Kidney tubule cell (primary cell): Measurements from ENCODE around the gene USP9X.
"Not testable (repeated sequence)": the region's sequence is repeated elsewhere in the genome, so short reads cannot be mapped to it uniquely, and the experiment has no call there.

Source experiments
- DNase-seq: peaks from one replicate; pipeline ENCODE4 v3.0.0-alpha.2; 2018; ENCODE audit warnings: low spot score

USP9X gene

DNA sequence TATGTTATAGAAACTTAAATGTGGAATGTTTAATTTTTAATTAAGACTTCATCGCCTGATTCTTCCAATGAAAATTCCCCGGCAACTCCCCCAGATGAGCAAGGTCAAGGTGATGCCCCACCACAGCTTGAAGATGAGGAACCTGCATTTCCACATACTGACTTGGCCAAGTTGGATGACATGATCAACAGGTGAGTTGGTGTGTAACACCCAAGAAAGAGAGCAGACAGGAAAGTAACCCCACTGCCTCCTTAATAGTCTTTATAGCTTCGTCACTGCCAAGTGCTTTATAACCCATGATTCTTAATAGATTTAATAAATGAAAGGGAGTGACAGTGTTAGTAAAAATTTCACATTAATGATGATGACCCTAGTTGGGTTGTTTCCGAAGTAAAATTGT lies 43.7 kb downstream of the USP9X start:
- DNase-seq: no peak

DNA sequence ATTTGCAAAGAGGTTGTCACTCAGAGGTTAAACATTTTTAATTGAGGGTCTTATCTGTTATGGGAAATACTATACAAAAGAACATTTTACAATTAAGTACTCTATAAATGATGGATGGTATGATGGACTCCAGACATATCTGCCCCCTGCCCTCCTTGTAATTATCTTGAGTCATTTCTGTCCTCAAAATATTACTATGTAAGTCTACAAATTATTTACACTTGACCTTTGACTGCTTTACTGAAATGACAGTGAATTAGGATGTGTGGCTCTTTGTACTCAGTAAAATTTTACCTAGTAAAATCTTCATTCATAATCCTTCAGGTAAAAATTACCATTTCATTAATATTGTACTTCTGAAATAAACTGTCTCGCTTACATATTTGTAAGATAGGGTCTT lies 46.5 kb downstream of the USP9X start:
- DNase-seq: no peak

DNA sequence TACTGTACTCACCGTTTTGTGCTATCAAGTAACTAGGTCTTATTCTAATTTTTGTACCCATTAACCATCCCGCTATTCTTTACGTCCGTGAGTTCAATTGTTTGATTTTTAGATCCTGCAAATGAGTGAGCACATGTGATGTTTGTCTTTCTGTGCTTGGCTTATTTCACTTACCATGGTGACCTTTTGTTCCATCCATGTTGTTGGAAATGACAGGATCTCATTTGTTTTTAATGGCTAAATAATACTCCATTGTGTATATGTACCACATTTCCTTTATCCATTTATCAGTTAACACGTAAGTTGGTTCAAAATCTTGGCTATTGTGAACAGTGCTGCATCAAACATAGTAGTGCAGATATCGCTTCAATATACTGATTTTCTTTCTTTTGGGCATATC lies 48.3 kb downstream of the USP9X start:
- DNase-seq: no peak

DNA sequence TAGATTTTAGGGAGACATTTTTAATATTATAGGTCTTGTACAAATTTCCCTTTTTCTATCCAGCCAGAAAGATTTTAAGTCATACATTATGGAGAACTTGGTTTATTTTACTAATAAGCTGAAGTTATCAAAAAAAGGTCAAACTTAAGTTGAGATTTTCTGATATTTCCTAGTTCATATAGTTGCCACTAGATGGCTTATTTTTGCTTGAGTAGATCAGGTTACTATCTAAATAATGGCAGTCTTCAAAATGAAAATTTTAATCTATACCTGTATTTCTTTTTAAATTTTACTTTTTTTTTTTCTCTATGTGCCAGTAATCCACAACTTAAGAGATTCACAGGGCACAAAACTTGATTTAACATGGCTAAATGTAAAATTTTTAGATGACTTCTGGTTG lies 52.3 kb downstream of the USP9X start:
- DNase-seq: peak; percentile 17

DNA sequence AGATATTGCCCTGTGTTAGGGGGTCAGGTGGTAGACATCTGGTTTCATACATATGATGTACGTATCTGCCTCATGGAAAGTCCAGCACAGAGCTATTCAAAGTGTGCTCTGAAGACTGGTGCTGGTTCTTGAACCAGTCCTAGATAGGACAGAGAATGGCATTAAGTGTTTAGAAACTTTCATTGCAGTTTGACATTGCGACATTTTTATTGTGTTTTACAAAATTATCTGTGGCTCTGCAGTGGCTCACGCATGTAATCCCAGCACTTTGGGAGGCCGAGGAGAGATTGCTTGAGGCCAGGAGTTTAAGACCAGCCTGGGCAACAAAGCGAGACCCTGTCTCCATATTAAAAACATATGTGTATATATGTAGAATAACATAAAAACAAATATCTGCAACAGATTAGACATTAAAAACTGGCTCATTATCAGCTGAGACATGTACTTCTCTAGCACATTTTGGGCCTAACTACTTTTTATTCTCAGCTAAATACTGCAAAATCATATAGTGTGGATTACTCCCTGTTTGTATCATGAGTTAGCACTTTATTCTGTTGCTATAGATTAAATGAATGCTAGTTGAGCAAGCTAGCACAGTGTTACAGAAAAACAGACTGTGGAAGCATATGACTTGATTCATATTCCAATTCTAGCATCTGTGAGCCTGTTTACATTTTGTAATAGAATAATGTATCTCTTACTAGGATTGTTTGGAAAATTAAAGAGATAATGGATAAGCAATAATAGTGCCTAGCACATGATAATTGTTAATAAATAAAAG lies 57.1 kb downstream of the USP9X start:
- no peak for DNase-seq

DNA sequence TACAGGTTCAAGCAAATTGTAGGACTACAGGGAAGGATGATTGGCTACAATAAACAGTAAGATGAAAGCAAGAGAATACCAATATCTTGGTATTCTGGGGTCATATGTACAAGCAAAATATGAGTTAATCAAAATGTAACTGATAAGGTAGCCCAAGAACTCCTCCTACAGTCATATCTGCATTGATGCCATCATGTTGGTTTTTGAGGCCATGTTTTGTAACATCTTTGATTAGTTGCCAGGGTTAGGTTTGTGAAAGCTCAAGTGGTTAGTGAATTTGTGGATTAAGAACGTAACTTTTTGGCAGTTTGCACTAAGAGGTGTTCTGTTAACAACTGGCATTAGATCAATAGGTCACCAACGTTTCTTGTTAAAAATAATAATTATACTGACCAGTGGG lies 59.6 kb downstream of the USP9X start:
- no peak for DNase-seq

DNA sequence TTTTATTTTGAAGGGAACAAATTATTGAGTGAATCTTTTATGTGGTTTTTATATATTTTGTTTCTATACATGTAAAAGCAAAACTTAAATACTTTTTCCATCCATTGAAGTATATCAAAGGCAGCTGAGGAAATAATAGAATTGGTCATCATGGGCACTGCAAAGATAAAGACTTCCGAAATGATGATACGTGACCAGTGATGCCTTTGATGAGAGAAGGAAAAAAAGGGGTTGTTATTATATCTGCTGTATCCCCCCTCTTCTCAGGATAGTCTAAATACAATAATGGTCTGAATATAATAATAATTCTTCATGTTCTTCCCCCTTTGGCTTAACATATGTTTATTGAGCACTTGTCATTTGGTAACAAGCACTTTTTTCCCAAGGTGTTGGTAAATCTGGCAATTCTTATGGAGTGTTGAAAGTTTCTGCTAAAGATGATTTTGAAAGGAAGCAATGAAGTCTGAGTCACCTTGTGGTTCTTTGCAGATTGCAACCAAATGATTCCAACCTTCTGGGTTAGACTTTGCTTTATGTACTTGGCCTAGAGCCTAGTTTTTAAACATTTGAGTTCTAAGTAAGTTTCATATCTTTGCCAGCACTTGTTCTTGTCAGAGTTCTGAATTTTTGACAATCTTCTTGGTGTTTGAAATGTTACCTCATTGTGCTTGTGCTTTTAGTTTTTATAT lies 60.8 kb downstream of the USP9X start:
- peak; percentile 66 for DNase-seq

DNA sequence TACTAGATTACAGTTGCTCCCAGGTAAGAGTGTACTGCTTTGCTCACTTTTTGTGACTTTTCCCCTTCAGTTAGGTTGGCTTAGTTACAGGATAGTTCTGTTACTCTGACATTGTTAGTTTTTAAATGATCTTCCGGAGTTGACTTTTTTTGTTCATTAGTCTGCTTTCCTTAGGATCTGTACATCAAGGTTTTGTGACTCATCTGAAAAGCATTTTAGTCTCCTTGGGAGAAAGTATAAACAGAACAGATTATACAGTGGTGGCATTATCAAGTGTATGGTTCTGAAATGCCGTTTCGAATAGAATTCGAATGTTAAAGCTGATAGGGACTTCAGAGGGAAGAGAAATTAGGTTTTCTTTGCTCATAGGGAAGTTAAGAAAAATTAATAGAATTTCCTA lies 63.3 kb downstream of the USP9X start:
- peak; percentile 47 for DNase-seq

DNA sequence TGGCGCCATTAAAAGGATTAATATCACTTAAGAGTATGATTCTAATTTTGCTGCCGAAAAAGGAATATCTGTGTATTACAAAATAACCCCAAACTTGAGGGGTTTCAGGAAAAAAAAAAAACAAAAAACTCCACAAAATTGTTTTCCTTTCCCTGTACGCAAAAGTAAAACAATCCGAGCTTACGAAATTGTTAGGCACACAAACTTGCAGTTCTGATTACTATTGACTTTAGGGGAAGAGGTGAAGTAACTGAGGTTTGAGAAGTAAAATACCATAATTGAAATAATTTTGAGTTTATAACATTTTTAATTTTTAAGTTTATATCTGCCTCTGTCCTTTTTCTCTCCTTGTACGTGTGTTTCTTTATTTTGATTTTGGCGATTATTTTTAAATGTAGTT lies 64.8 kb downstream of the USP9X start:
- DNase-seq: no peak

DNA sequence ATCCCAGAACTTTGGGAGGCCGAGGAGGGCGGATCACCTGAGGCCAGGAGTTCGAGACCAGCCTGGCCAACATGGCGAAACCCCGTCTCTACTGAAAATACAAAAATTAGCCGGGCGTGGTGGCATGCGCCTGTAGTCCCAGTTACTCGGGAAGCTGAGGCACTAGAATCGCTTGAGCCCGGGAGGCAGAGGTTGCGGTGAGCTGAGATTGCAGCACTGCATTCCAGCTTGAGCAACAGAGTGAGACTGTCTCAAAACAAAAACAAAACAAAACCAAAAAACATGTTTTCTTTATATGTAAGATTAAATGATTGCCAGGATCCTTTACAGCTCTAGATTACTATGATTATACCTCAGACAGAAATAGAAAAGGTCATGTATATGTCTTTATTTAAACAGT lies 66.5 kb downstream of the USP9X start:
- not testable (repeated sequence) for DNase-seq

DNA sequence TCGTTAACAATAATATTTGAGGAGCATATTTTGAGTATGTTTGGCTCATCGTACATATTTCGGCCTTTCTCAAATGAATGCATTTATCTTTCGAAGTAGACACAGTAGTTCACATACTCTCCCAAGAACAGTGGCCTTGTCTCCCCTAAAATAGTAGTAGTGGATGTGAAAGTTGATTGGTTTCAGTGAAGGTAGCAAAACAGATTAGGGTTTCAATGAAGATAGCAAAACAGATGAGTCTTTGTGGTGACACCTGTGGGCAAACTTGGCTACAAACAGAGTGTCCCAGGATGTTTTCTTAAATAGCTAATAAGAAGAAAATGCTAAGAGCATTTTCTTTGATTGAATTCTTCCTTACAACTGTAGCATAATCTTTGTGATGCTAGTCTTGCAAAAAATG lies 67.0 kb downstream of the USP9X start:
- no peak for DNase-seq

DNA sequence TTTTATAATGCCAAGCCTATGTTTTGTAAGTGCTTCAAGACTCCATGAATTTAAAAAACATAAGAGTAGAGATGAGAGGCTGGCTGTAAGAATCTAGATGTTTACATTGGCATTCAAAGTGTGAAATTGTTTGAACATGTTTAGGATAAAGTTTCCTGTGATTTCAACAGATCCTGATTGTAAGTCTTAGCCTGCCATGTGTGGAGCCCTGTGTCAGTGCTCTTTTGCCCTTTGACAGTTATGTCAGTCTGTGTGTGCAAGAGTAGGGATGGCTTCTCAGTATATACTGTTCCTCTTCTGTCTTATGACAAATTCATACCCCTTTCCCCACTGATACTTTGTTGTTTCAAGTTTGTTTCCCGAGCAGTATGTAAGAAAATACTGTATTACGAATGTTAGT lies 68.2 kb downstream of the USP9X start:
- no peak for DNase-seq

DNA sequence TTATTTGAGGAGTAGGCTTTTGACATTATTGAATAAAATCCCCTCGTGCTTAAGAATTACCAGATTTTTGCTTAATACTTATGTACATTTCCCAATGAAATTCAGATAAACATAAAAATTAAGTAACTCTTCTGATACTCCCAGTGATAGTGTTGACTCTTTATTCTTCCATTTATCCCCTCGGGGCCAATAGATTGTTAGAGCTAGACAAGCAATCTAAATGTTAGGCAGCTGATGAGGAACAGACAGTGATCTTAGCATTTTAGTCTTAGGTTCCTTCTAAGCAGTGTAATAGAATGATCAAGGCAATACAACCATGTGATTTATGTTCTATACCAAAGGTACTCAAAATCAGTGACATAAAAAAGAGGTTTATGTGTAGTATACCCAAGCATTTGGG lies 68.7 kb downstream of the USP9X start:
- DNase-seq: no peak

DNA sequence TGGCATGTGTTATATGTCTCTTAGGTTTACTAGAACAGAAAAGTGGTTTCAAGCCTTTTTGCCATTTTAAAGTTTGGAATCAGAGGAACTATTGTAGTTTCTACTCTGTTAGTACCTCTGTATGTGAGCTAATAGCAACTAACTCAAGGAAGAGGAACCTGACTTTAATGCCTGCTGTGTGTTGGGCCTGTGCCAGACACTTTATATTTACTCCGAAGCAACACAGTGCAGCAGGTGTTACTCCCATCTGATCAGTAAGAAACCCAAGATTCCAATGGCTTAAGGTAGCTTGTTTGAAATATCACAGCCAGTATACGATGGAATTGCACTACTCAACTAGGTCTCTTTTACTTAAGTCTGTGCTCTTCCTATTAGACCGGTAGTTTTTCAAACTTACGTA lies 79.2 kb downstream of the USP9X start:
- DNase-seq: no peak

DNA sequence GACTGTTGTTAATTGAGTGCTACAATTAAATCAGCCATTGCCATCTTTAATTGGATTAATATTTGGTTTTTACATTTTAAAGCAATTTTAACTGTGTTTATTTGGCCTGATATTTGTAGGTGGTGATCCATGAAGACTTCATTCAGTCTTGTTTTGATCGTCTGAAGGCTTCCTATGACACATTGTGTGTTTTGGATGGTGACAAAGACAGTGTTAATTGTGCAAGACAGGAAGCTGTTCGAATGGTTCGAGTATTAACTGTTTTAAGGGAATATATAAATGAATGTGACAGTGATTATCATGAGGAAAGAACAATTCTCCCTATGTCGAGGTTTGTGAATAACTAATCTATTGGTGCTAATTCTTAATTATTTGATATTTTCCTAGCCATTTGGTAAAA lies 82.6 kb downstream of the USP9X start:
- DNase-seq: no peak

DNA sequence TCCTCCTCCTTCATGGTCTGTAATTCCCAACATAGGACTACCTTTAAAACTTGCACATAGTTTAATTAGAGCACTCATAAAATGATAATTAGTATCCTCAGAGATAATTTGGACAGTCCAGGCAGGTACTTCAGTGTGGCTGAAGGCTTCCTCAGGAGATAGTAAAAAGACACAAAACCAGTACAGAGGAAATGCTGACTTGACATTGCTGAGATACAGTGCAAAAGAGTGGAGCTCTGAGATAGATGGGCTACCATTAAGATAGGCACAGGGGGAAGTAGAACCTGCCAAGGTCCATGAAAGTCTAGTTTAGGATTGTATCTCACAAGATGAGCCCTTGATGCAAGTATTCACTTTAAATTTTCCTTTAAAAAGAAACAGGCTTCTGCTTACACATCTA lies 91.0 kb downstream of the USP9X start:
- DNase-seq: no peak

DNA sequence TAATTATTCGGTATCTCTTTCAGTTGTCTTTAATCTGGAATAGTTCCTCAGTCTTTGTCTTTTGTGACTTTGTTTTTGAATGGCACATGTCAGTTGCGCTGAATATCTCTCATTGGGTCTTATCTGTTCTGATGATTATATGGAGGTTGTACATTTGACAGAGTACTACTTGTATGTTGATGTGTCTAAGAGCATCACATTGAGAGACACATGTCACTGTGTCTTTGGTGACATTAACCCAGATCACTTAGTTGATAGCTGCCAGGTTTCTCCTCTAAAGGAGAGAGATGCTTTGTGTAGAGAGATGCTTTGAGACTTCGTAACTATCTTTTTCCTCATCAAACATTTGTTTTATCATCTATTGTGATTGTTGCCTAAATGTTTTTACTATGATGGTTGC lies 92.1 kb downstream of the USP9X start:
- DNase-seq: no peak

DNA sequence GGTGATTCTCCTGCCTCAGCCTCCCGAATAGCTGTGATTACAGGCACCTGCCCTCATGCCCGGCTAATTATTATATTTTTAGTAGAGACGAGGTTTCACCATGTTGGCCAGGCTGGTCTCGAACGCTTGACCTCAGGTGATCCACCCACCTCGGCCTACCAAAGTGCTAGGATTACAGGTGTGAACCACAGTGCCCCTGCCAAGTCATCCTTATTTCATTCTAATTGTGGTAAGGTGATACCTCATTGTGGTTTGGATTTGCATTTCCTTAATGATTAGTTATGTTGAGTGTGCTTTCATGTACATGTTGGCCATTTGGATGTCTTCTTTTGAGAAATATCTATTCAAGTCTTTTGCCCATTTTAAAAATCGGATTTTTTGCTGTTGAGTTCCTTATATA lies 93.0 kb downstream of the USP9X start:
- peak; percentile 38 for DNase-seq

DNA sequence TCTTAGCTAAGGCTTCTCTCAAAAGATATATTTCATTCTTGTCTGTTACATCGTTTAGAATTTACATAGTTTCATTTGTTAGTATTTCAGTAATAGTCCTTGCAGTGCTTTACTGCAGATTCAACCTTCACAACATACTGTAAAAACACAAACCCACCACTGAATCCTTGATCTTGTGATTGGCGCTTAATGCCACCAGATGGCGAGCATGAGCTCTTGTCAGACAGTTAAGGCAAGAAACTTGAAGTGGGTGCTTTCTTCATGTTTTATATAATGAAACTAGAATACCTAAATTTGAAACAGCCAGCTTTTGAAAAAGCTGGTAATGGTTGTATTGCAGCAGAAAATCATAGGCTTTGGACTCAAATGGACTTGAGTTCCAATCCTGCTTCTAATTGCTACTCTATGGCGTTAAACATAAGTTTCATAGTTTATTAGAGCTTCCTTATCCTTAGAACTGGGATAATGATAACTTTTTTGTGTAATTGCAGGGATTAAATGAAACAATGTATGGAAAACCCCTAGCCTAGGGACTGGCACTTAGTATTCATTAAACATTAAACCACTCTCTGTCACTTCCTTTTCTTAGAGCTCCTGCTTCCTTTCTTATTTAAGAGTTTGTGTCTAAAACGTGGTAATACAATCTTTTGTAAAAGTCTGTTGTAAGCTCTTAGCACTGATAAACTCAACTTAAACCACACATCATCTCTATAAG lies 95.1 kb downstream of the USP9X start:
- DNase-seq: peak; percentile 68

DNA sequence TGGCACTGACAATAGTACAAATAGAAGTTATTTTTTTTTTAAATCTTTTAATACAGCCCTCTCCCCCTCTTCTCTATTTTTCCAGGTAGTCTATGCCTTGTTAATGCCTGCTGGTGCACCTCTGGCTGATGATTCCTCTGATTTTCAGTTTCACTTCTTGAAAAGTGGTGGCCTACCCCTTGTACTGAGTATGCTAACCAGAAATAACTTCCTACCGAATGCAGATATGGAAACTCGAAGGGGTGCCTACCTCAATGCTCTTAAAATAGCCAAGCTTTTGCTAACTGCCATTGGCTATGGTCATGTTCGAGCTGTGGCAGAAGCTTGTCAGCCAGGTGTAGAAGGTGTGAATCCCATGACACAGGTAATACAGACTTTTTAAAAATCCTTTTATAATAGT lies 99.1 kb downstream of the USP9X start:
- no peak for DNase-seq

DNA sequence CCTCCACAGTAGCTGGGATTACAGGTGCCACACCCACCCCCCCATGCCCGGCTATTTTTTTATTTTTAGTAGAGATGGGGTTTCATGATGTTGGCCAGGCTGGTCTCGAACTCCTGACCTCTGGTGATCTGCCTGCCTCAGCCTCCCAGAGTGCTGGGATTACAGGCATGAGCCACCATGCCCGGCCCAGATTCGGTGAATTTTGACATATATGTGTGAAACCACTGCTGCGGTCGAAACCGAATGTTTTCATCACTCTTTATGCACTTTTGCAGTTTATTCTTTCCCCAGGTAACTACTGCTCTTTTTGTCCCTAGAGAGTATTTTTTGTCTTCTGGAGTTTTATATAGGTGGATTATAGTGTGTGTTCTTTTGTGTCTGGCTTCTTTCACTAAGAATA lies 101.7 kb downstream of the USP9X start:
- DNase-seq: not testable (repeated sequence)

DNA sequence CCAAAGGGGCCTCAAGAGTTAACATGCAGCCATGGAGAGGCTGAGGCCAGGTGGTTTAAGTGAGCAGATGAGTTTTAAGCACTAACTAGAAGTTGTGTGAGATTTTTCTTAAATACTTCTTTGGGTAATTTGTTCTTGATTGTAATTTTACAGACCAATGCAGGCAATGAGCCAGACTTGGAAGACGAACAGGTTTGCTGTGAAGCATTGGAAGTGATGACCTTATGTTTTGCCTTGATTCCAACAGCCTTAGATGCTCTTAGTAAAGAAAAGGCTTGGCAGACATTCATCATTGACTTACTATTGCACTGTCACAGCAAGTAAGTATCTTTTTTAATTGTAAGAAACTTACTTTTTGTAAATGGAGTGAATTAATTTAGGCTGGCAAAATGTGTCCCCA lies 103.9 kb downstream of the USP9X start:
- no peak for DNase-seq

DNA sequence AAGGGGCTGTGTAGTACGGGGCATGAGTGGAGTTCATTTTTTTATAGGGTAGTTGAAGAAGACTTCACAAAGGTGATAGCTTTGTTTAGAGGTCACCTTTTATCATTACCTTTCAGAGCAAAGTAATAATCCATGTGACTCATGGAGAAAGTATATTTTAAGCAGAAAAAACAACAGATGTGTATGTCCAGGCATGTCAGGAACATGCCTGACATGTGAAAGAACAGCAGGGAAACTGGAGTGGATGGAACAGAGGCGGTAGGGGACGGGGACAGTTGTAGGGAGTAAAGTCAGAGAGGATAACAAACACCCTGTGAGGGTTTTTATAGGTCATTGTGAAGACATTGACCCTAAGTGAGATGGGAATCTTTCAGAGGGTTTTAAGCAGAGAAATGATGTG lies 107.6 kb downstream of the USP9X start:
- DNase-seq: no peak
